Measurements from ENCODE around the gene AMY2B. TPM values are rescaled to one million over a fixed set of nuclear protein-coding genes. Genes with fewer than 3 reads are reported as not detected.
"Not testable (repeated sequence)": the region's sequence is repeated elsewhere in the genome, so short reads cannot be mapped to it uniquely, and the experiment has no call there.

AMY2B gene
- total and polyA plus RNA-seq, 7 experiments from 2014 or later = 1.5 to 65.0 (median 37.2) TPM

GRCh38 chr1:103538226-103538625 is 33.2 kb upstream of the AMY2B start:
- intact Hi-C loops (cut with micrococcal nuclease) = no loop called here
- CTCF ChIA-PET = no interaction called here
- Mint-ChIP-seq H3K4me1 (peaks cover 3 to 11% (median 8%) of the 10 kb centered on the region in 7 donors), H3K4me3 (no peak overlapping the region), H3K36me3 (peaks cover 4 to 51% (median 37%) of the 10 kb centered on the region in 5 donors), H3K27ac (no peak overlapping the region), H3K27me3 (no peaks in the 10 kb centered on the region), H3K9me3 (no peaks in the 10 kb centered on the region)
- no peak for DNase-seq
- Histone ChIP-seq H3K27me3 (ENCODE audit: control insufficient read depth in 2 of 2, insufficient read depth in 2 of 2, low read length in 2 of 2) (no peaks in the 10 kb centered on the region), H3K4me1 (ENCODE audit: control insufficient read depth in 2 of 2, insufficient read depth in 2 of 2, low read length in 2 of 2) (no peaks in the 10 kb centered on the region), H3K4me3 (ENCODE audit: low read length) (no peak overlapping the region), H3K9me3 (ENCODE audit: control insufficient read depth in 2 of 3, low read length in 3 of 3) (no peaks in the 10 kb centered on the region), H3K36me3 (ENCODE audit: control insufficient read depth in 2 of 3, insufficient read depth in 3 of 3, low read length in 3 of 3) (peaks cover 14 to 62% (median 19%) of the 10 kb centered on the region in 3 experiments), H3K27ac (ENCODE audit: low read depth, low read length) (no peak overlapping the region)
- ATAC-seq = no peak
- POLR2A ChIA-PET = interaction anchor here (1.5 kb wide), 1 partner anchor 10 kb away, joined by 3 read pairs; no protein-coding TSS in a partner anchor

GRCh38 chr1:103541431-103541830 is 30.0 kb upstream of the AMY2B start:
- H3K27ac ChIP-seq (ENCODE audit: low read depth, low read length) = no peak overlapping the region
- H3K9me3 Mint-ChIP-seq = no peaks in the 10 kb centered on the region
- no peak overlapping the region for H3K4me3 Mint-ChIP-seq
- intact Hi-C loops (cut with micrococcal nuclease) = no loop called here
- ATAC-seq (no peak), DNase-seq (no peak)
- H3K36me3 ChIP-seq (ENCODE audit: control insufficient read depth in 2 of 3, insufficient read depth in 3 of 3, low read length in 3 of 3) = peaks cover 16 to 67% (median 29%) of the 10 kb centered on the region in 3 experiments
- ChIA-PET CTCF (no interaction called here), POLR2A (no interaction called here)
- H3K27me3 Mint-ChIP-seq = no peaks in the 10 kb centered on the region
- no peaks in the 10 kb centered on the region for H3K27me3 ChIP-seq (ENCODE audit: control insufficient read depth in 2 of 2, insufficient read depth in 2 of 2, low read length in 2 of 2)
- H3K27ac Mint-ChIP-seq = peak overlapping the region in 1 of 9 donors; percentile 22
- no peaks in the 10 kb centered on the region for H3K4me1 ChIP-seq (ENCODE audit: control insufficient read depth in 2 of 2, insufficient read depth in 2 of 2, low read length in 2 of 2)
- H3K4me1 Mint-ChIP-seq = peaks cover 0 to 6% (median 0%) of the 10 kb centered on the region in 7 donors
- peaks cover 4 to 55% (median 36%) of the 10 kb centered on the region in 5 donors for H3K36me3 Mint-ChIP-seq
- H3K4me3 ChIP-seq (ENCODE audit: low read length) = no peak overlapping the region
- no peaks in the 10 kb centered on the region for H3K9me3 ChIP-seq (ENCODE audit: control insufficient read depth in 2 of 3, low read length in 3 of 3)

- peaks cover 21 to 65% (median 36%) of the 10 kb centered on the region in 3 experiments for H3K36me3 ChIP-seq (ENCODE audit: control insufficient read depth in 2 of 3, insufficient read depth in 3 of 3, low read length in 3 of 3)
- peaks cover 11 to 61% (median 43%) of the 10 kb centered on the region in 5 donors for H3K36me3 Mint-ChIP-seq
- CTCF ChIA-PET = no interaction called here
Observed at GRCh38 chr1:103546496-103546895, 24.9 kb upstream of the AMY2B start.

DNA sequence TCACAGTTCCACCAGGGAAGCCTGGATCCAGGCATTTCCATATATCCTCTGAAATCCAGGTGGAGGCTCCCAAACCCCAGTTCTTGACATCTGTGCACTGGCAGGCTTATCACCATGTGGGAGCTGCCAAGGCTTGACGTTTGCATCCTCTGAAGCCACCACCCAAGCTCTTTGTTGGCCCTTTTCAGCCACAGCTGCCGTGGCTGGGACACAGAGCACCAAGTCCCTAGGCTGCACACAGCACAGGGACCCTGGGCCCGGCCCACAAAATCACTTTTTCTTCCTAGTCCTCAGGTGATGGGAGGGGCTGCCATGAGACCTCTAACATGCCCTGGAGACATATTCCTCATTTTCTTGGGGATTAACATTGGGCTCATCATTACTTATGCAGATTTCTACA is 23.5 kb upstream of the AMY2B start:
- H3K9me3 Mint-ChIP-seq = no peaks in the 10 kb centered on the region
- intact Hi-C loops (cut with micrococcal nuclease) = no loop called here
- H3K4me1 Mint-ChIP-seq = peaks cover 0 to 6% (median 0%) of the 10 kb centered on the region in 7 donors
- no peaks in the 10 kb centered on the region for H3K27me3 Mint-ChIP-seq
- ATAC-seq = no peak
- H3K9me3 ChIP-seq (ENCODE audit: control insufficient read depth in 2 of 3, low read length in 3 of 3) = no peaks in the 10 kb centered on the region
- peaks cover 17 to 62% (median 40%) of the 10 kb centered on the region in 3 experiments for H3K36me3 ChIP-seq (ENCODE audit: control insufficient read depth in 2 of 3, insufficient read depth in 3 of 3, low read length in 3 of 3)
- H3K27ac ChIP-seq (ENCODE audit: low read depth, low read length) = no peak overlapping the region
- ChIA-PET POLR2A (no interaction called here), CTCF (no interaction called here)
- DNase-seq = no peak
- no peak overlapping the region for H3K4me3 Mint-ChIP-seq
- no peak overlapping the region for H3K27ac Mint-ChIP-seq
- no peak overlapping the region for H3K4me3 ChIP-seq (ENCODE audit: low read length)
- no peaks in the 10 kb centered on the region for H3K27me3 ChIP-seq (ENCODE audit: control insufficient read depth in 2 of 2, insufficient read depth in 2 of 2, low read length in 2 of 2)
- peaks cover 11 to 61% (median 41%) of the 10 kb centered on the region in 5 donors for H3K36me3 Mint-ChIP-seq
- H3K4me1 ChIP-seq (ENCODE audit: control insufficient read depth in 2 of 2, insufficient read depth in 2 of 2, low read length in 2 of 2) = no peaks in the 10 kb centered on the region

More at GRCh38 chr1:103546496-103546895, 24.9 kb upstream of the AMY2B start:
- Histone ChIP-seq H3K27ac (ENCODE audit: low read depth, low read length) (no peak overlapping the region), H3K4me1 (ENCODE audit: control insufficient read depth in 2 of 2, insufficient read depth in 2 of 2, low read length in 2 of 2) (no peaks in the 10 kb centered on the region), H3K27me3 (ENCODE audit: control insufficient read depth in 2 of 2, insufficient read depth in 2 of 2, low read length in 2 of 2) (no peaks in the 10 kb centered on the region), H3K9me3 (ENCODE audit: control insufficient read depth in 2 of 3, low read length in 3 of 3) (no peaks in the 10 kb centered on the region), H3K4me3 (ENCODE audit: low read length) (no peak overlapping the region)
- no peak overlapping the region for H3K4me3 Mint-ChIP-seq
- peak overlapping the region in 2 of 9 donors; percentile 26 to 39 for H3K27ac Mint-ChIP-seq
- DNase-seq = no peak
- intact Hi-C loops (cut with micrococcal nuclease) = no loop called here
- no peak for ATAC-seq
- POLR2A ChIA-PET = no interaction called here
- H3K4me1 Mint-ChIP-seq = peaks cover 0 to 12% (median 0%) of the 10 kb centered on the region in 7 donors
- no peaks in the 10 kb centered on the region for H3K27me3 Mint-ChIP-seq
- H3K9me3 Mint-ChIP-seq = no peaks in the 10 kb centered on the region

GRCh38 chr1:103560427-103560826 is 11.0 kb upstream of the AMY2B start:
- POLR2A ChIA-PET = no interaction called here
- H3K9me3 ChIP-seq (ENCODE audit: control insufficient read depth in 2 of 3, low read length in 3 of 3) = no peaks in the 10 kb centered on the region
- Mint-ChIP-seq H3K4me3 (no peak overlapping the region), H3K27me3 (no peaks in the 10 kb centered on the region), H3K4me1 (peaks cover 0 to 5% (median 3%) of the 10 kb centered on the region in 7 donors), H3K27ac (no peak overlapping the region), H3K36me3 (peaks cover 0 to 23% (median 15%) of the 10 kb centered on the region in 5 donors), H3K9me3 (no peaks in the 10 kb centered on the region)
- no peak overlapping the region for H3K27ac ChIP-seq (ENCODE audit: low read depth, low read length)
- ATAC-seq (no peak), DNase-seq (no peak)
- intact Hi-C loops (cut with micrococcal nuclease) = no loop called here
- no peak overlapping the region for H3K4me3 ChIP-seq (ENCODE audit: low read length)
- H3K4me1 ChIP-seq (ENCODE audit: control insufficient read depth in 2 of 2, insufficient read depth in 2 of 2, low read length in 2 of 2) = no peaks in the 10 kb centered on the region
- CTCF ChIA-PET = no interaction called here
- peaks cover 0 to 4% (median 0%) of the 10 kb centered on the region in 3 experiments for H3K36me3 ChIP-seq (ENCODE audit: control insufficient read depth in 2 of 3, insufficient read depth in 3 of 3, low read length in 3 of 3)
- no peaks in the 10 kb centered on the region for H3K27me3 ChIP-seq (ENCODE audit: control insufficient read depth in 2 of 2, insufficient read depth in 2 of 2, low read length in 2 of 2)

GRCh38 chr1:103561124-103561523 is 10.3 kb upstream of the AMY2B start:
- intact Hi-C loops (cut with micrococcal nuclease); ATAC-seq; H3K27ac Mint-ChIP-seq; H3K4me3 ChIP-seq (ENCODE audit: low read length); POLR2A ChIA-PET; H3K4me1 Mint-ChIP-seq; H3K36me3 ChIP-seq (ENCODE audit: control insufficient read depth in 2 of 3, insufficient read depth in 3 of 3, low read length in 3 of 3); H3K27me3 Mint-ChIP-seq; H3K9me3 ChIP-seq (ENCODE audit: control insufficient read depth in 2 of 3, low read length in 3 of 3); H3K9me3 Mint-ChIP-seq; DNase-seq; H3K4me1 ChIP-seq (ENCODE audit: control insufficient read depth in 2 of 2, insufficient read depth in 2 of 2, low read length in 2 of 2); H3K27me3 ChIP-seq (ENCODE audit: control insufficient read depth in 2 of 2, insufficient read depth in 2 of 2, low read length in 2 of 2); H3K27ac ChIP-seq (ENCODE audit: low read depth, low read length); CTCF ChIA-PET; H3K4me3 Mint-ChIP-seq: not testable (repeated sequence)
- H3K36me3 Mint-ChIP-seq = peaks cover 0 to 20% (median 13%) of the 10 kb centered on the region in 5 donors

DNA sequence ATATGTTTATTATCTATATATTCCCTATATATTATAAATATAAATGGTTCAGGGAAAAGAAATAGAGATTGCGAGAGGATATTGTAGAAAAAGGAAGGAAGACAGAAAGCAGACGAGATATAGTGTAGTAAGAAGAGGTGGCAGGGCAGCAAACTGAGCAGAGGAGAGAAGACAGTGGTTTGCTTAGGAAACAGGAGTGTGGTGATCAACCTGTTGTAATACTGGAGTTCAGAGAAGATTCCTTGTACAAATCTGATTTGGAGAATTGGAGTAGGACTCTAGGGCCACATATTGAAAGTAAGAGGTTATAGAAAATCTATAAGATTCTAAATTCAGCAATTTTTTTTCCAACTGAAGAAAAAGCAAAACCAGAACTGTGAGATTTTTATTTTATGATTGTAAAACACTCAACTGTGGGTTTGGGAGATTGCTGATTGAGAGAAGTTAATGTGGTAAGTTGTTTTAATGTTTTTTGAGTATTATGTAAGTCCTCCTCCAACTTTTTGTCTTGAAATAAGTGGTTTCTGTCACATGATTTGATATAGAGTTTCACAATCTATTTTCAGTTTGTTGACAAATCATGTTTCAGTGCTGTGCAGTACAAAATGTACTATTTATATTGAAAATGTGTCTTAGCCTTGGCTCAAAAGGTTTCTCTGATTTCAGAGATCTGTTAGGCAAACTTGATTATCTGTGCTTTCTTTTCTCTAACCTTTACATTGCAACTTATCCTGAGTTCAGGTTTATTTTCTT is 9.6 kb upstream of the AMY2B start:
- ChIA-PET POLR2A (no interaction called here), CTCF (no interaction called here)
- Mint-ChIP-seq H3K9me3 (no peaks in the 10 kb centered on the region), H3K4me3 (no peak overlapping the region), H3K27me3 (no peaks in the 10 kb centered on the region), H3K4me1 (peaks cover 0 to 5% (median 2%) of the 10 kb centered on the region in 7 donors), H3K27ac (peak overlapping the region in 2 of 9 donors; percentile 28 to 56), H3K36me3 (peaks cover 0 to 17% (median 7%) of the 10 kb centered on the region in 5 donors)
- Histone ChIP-seq H3K27ac (ENCODE audit: low read depth, low read length) (no peak overlapping the region), H3K27me3 (ENCODE audit: control insufficient read depth in 2 of 2, insufficient read depth in 2 of 2, low read length in 2 of 2) (no peaks in the 10 kb centered on the region), H3K4me1 (ENCODE audit: control insufficient read depth in 2 of 2, insufficient read depth in 2 of 2, low read length in 2 of 2) (no peaks in the 10 kb centered on the region), H3K9me3 (ENCODE audit: control insufficient read depth in 2 of 3, low read length in 3 of 3) (no peaks in the 10 kb centered on the region), H3K36me3 (ENCODE audit: control insufficient read depth in 2 of 3, insufficient read depth in 3 of 3, low read length in 3 of 3) (no peaks in the 10 kb centered on the region), H3K4me3 (ENCODE audit: low read length) (no peak overlapping the region)
- intact Hi-C loops (cut with micrococcal nuclease) = no loop called here
- ATAC-seq = no peak
- no peak for DNase-seq
